ENCODE measurements around the gene LOXL3.

GRCh38 chr2:74527741-74528140, 26.0 kb downstream of the LOXL3 start:
- TF ChIP-seq CTCF (IDR thresholded peaks at IDR 0.05), result no peak
- TF ChIP-seq POLR2A (IDR thresholded peaks at IDR 0.05), result no peak

All from adrenal gland (tissue), 5 donors.